ENCODE data around the gene RAP1GAP.

Gene RAP1GAP

DNA sequence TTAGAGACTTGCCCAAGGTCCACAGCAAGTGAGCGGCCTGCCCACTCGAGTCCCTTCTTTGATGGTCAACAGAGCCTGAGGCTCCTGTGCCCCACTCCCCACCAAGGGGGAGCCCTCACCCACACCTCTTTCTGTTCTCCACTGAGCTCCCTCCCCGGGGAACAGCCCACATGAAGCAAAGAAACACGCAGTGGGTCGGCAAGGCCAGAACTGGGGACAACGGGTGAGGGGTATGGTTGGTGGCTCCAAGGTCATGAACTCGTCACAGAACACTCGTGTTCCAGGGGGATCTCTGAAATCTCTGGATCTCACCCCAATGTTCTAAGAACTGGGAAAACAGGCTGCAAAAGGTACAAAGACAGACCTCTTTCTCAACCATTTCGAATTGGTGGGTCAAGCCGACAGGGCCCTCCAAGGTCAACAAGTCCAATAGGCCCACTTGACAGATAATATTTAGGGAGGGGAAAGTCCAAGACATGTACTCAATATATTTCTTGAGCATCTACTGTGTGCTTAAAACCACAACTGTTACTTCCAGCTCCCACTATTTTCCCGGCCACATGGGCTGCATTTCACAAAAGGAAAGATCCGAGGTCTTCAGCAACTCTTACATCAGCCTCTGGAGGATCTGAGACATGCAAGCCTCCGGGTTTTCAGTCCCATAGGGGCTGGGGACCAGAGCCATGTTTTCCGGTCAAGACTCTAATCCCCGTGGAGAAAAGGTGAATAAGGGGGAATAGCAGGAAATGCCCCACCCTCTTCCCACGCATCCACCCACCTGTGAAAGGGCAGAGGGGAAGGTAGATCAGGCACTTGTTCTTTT, 1.1 kb upstream of the RAP1GAP start:
- TF ChIP-seq, protein P1, sequence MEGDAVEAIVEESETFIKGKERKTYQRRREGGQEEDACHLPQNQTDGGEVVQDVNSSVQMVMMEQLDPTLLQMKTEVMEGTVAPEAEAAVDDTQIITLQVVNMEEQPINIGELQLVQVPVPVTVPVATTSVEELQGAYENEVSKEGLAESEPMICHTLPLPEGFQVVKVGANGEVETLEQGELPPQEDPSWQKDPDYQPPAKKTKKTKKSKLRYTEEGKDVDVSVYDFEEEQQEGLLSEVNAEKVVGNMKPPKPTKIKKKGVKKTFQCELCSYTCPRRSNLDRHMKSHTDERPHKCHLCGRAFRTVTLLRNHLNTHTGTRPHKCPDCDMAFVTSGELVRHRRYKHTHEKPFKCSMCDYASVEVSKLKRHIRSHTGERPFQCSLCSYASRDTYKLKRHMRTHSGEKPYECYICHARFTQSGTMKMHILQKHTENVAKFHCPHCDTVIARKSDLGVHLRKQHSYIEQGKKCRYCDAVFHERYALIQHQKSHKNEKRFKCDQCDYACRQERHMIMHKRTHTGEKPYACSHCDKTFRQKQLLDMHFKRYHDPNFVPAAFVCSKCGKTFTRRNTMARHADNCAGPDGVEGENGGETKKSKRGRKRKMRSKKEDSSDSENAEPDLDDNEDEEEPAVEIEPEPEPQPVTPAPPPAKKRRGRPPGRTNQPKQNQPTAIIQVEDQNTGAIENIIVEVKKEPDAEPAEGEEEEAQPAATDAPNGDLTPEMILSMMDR (IDR thresholded peaks at IDR 0.05; ENCODE audit: low read depth, low read length) = no peak

DNA sequence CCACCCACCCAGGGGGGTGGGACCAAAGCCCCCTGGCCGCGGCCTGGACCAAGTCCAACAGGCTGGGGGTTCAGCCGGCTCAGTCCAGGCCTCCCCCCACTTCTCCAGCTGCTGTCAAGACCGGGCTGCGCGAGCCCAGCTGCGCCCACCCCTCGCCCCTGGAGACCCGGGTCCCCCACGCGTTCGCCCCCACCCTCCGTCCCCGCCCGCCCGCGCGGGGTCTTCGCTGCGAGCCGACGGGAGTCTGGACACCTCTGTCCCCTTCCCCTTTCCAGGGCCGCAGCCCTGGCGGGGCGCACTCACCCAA, 253 bp downstream of the RAP1GAP start:
- no peak for DNase-seq (ENCODE audit: extremely low read depth, low read depth)
- TF ChIP-seq, protein P1 (IDR thresholded peaks at IDR 0.05; ENCODE audit: low read depth, low read length) = no peak

More for the DNA sequence above, 1.1 kb upstream of the RAP1GAP start:
- no peak for DNase-seq (ENCODE audit: extremely low read depth, low read depth)

DNA sequence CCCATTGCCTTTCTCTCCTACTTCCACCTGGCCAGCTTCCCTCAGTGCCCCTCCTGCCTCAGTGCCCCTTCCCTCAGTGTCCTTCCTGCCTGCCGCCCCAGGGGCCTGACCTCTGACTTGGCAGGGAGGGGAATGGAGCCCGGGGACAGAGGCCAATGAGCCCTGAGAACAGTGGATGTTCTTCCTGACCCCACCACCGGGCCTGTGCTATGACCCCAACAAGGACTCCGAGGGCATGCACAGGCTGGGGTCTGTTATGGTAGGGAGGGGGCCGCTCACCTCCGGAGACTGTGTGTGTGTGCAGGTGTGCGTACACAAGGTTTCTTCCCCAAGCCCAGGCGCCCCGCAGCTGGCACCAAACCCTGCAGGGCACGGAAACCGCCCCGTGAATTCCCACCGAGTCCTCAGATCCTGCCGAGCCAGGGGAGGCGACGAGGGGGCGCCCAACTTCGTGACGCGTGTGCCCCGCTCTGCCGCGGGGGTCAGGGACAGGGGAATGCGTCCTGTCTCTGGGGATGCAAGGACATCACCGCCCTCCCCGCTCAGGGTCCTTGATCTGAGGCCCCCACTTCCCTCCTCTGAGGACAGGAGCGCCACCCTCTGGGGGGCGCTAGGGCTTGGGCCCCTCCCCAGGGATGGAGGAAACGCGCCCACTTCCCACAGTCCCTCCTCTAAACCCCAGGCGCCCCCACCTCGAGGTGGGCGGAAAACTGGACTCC, 766 bp downstream of the RAP1GAP start:
- DNase-seq (ENCODE audit: extremely low read depth, low read depth) = no peak
- TF ChIP-seq, protein P1 (IDR thresholded peaks at IDR 0.05; ENCODE audit: low read depth, low read length) = no peak; the same call in 1 of the 2 replicates

DNA sequence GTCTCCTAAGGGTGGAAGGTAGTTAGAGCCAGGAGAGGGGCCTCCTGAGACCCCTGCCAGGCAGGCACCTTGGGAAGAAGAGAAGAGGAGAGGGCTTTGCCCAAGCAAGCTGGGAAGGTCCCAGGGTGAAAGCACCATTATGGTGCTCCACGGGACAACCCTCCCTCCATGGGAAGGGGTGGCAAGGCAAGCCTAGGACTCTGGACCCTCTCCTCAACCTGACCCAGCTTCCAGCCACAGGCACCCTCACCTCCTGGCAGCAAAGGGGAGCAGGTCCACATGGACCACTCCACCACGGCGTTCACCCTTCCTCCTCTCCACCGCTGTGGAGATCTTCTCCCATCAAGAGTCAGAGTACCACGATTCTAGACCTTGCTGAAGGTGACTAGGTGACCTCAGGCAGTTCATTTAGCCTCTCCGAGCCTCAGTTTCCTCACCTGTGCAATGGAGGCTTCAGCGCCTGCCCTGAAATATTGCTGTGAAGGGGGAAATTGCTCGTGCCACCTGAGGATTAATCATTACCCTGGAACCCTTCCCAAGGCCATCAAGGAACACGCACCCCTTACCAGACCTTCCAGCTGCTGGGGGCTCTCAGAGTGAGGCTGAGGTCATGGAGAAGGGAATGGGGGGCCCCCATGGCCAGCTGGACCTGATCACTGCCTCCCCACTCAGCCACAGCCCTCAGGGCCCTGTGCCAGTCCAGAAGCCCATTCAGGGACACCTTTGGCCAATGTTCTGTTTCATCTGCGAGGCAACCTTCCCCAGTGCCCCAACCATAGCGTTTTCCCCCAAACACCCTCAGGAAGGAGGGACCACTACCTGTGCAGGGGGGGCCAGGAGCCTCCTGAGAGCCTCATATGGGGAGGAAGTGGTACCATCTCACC, 1.6 kb downstream of the RAP1GAP start:
- TF ChIP-seq, protein P1 (IDR thresholded peaks at IDR 0.05; ENCODE audit: low read depth, low read length) = no peak
- DNase-seq (ENCODE audit: extremely low read depth, low read depth) = no peak

DNA sequence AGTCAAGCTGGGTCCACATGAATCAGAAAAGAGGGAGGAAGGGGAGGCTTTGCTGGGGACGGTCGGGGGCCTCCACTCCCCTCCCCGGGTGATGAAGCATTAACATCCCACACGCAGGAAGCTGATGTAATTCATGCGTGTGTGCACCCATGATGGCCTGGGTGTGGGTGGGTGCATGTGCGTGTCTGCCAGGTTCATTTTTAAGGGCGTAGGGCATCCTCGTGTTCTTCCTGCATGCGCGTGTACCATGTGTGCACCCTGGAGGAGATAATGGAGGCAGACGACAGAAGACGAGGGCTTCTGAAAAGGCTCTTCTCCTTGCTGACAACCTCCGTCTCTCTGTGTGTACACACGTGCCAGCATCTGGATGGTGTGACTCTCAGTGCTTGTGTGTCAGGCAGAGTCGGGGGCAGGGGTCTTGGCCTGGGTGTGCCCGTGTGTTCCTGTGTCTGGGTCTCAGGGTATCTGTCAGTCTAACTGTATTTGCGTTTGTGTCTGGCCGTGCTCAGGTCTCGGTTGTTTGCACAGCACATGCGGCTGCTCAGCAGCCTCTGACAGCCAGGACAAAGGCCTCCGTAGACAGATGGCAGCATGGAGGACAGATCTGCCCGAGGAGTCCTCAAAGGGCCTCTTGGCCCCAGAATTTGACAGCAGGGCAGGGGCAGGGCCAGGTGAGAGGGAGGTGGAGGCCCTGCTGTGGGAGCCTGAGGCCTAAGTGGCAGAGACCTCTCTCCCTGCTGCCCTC, 2.4 kb downstream of the RAP1GAP start:
- TF ChIP-seq, protein P1 (IDR thresholded peaks at IDR 0.05; ENCODE audit: low read depth, low read length) = no peak
- no peak for DNase-seq (ENCODE audit: extremely low read depth, low read depth)

DNA sequence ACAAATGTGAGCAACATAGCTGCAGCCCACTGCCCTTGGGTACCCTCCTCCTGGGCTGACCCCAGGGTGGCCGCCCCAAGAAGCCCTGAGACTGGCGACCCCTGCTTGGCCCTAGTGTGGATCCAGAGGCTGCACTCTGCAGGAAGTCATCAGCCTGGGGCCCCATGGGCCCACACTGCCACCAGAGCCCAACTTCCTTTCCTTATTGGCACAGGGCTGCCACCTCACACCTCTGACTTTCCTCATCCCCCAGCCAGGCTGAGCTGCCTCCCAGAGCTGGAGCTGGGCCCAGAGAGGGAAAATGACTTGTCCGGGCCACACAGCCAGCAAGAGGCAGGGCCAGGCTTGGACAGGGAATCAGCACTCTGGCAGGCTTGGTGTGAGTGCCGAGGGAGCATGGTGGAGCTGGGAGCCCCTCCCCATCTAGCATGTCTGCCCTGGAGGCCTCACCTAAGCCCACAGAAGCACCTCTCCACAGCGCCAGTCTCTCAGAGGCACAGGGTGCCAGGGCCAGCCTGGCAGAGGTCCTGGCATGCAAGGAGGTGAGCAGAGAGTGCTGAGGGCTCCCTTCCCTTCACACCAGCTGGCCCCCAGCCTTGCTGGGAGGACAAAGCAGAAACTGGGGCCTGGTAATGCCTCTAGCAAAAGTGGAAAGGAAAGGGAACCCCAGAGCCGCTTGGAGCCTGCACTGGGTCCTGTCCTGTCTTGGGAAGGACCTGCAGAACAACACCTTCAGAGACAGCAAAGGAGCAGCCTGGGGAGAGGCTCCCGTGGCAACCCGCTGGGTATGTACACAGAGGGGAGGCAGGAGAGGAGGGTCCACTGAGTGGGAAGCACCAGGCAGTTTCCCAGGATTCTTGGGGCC, 3.2 kb downstream of the RAP1GAP start:
- no peak for DNase-seq (ENCODE audit: extremely low read depth, low read depth)
- TF ChIP-seq, protein P1 (IDR thresholded peaks at IDR 0.05; ENCODE audit: low read depth, low read length) = no peak

Measured in AG09319 (cell line).